ENCODE measurements around the gene CNPY4. TPM values are rescaled to one million over a fixed set of nuclear protein-coding genes. Genes with fewer than 3 reads are reported as not detected.

Gene CNPY4
- polyA plus RNA-seq, 1 experiment = 29.7 TPM

DNA sequence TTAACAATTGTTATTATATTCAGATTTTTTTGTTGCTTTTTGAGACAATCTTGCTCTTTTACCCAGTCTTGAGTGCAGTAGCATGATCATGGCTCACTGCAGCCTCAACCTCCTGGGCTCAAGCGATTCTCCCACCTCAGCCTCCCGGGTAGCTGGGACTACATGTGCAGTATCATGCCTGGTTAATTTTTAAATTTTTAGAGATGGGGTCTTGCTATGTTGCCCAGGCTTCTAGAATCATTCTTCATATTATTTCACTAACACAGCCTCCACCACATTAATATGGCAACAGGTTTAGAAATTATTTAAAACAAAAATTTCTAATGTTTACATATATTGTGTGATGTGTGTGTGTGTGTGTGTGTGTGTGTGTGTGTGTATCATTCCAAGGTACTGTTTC is 27.8 kb downstream of the CNPY4 start:
- no peaks in the 10 kb centered on the region; the same call in 1 of the 2 replicates for H3K9me3 ChIP-seq (ENCODE audit: control insufficient read depth, insufficient read depth, low read length)
- no peak for TF ChIP-seq CTCF (IDR thresholded peaks at IDR 0.05; ENCODE audit: low read depth, low read length)
- ChIA-PET POLR2A (no interaction called here), CTCF (interaction anchor here (0.7 to 3.2 kb wide), 2 partner anchors 15 to 199 kb away, joined by 5 to 32 read pairs; no protein-coding TSS in a partner anchor)
- H3K27me3 ChIP-seq (ENCODE audit: control insufficient read depth, insufficient read depth, low read length) = no peaks in the 10 kb centered on the region
- no peak overlapping the region for H3K4me3 ChIP-seq (ENCODE audit: low read depth, low read length)
- no peak overlapping the region for H3K27ac ChIP-seq (ENCODE audit: low read depth, low read length)
- no peak for DNase-seq (ENCODE audit: low read depth, low spot score)

DNA sequence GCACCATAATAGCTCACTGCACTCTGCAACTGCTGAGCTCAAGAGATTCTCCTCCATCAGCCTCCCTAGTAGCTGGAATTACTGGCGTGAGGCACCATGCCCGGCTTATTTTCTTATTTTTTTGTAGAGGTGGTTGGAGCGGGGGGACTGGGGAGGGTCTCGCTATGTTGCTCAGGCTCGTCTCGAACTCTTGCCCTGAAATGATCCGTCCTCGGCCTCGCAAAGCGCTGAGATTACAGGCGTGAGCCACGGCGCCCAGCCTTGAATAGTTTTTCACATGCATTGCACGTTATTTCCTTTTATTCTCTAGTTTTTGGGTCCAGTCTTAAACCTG is 28.8 kb downstream of the CNPY4 start:
- TF ChIP-seq CTCF (IDR thresholded peaks at IDR 0.05; ENCODE audit: low read depth, low read length) = no peak
- Histone ChIP-seq H3K9me3 (ENCODE audit: control insufficient read depth, insufficient read depth, low read length) (no peaks in the 10 kb centered on the region; the same call in 1 of the 2 replicates), H3K27ac (ENCODE audit: low read depth, low read length) (no peak overlapping the region), H3K27me3 (ENCODE audit: control insufficient read depth, insufficient read depth, low read length) (no peaks in the 10 kb centered on the region), H3K4me3 (ENCODE audit: low read depth, low read length) (peak overlapping the region; percentile 43)
- POLR2A ChIA-PET = interaction anchor here (0.6 to 1.6 kb wide), 6 partner anchors 9 to 282 kb away, joined by 3 to 9 read pairs (median 7); partner anchors contain the start of genes GAL3ST4, GPC2, MEPCE and ZCWPW1
- DNase-seq (ENCODE audit: low read depth, low spot score) = no peak
- CTCF ChIA-PET = interaction anchor here (0.6 to 3.2 kb wide), 4 partner anchors 15 to 333 kb away, joined by 3 to 32 read pairs (median 4); no protein-coding TSS in a partner anchor

GRCh38 chr7:100148559-100149328 is 29.3 kb downstream of the CNPY4 start, which contains the start of gene LAMTOR4:
Gene LAMTOR4 (plus strand): TSS chr7:100148918. CDS start chr7:100148973, 55 bp downstream.
- no peaks in the 10 kb centered on the region for H3K27me3 ChIP-seq (ENCODE audit: control insufficient read depth, insufficient read depth, low read length)
- CTCF ChIA-PET = interaction anchor here (0.6 to 1.0 kb wide), 3 partner anchors 16 to 332 kb away, joined by 3 to 4 read pairs (median 3); no protein-coding TSS in a partner anchor
- DNase-seq (ENCODE audit: low read depth, low spot score) = peak; percentile 99
- H3K4me3 ChIP-seq (ENCODE audit: low read depth, low read length) = peak within 1 kb of the TSS; percentile 97
- POLR2A ChIA-PET = interaction anchor here (0.7 to 1.6 kb wide), 6 partner anchors 9 to 281 kb away, joined by 3 to 9 read pairs (median 4); partner anchors contain the start of genes GAL3ST4, GPC2, MEPCE and ZCWPW1
- H3K27ac ChIP-seq (ENCODE audit: low read depth, low read length) = no peak within 1 kb of the TSS
- H3K9me3 ChIP-seq (ENCODE audit: control insufficient read depth, insufficient read depth, low read length) = no peaks in the 10 kb centered on the region; the same call in 1 of the 2 replicates
- no peak for TF ChIP-seq CTCF (IDR thresholded peaks at IDR 0.05; ENCODE audit: low read depth, low read length)

DNA sequence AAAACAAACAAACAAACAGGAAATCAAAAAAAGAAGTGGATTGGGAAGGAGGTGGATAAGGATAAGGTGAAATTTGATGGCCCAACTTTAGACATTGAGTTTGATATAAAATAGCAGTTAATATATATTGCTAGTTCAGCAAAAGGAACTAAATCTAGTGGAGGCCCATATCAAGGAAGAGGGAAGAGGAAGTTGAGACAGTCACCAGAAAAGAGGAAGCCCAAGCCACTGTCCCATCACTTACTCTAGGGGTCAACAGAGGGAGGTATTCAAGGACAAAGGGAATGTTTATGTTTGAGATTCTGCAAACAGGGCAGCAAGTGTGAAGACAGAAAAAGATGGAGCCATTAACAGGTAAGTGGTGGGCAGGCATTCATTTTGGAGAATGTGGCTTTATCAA is 33.0 kb downstream of the CNPY4 start:
- CTCF ChIA-PET = no interaction called here
- no peak for TF ChIP-seq CTCF (IDR thresholded peaks at IDR 0.05; ENCODE audit: low read depth, low read length)
- H3K9me3 ChIP-seq (ENCODE audit: control insufficient read depth, insufficient read depth, low read length) = no peaks in the 10 kb centered on the region; the same call in 1 of the 2 replicates
- H3K27me3 ChIP-seq (ENCODE audit: control insufficient read depth, insufficient read depth, low read length) = no peaks in the 10 kb centered on the region
- DNase-seq (ENCODE audit: low read depth, low spot score) = no peak
- no peak overlapping the region for H3K4me3 ChIP-seq (ENCODE audit: low read depth, low read length)
- H3K27ac ChIP-seq (ENCODE audit: low read depth, low read length) = no peak overlapping the region
- POLR2A ChIA-PET = no interaction called here
